ENCODE data around the gene CTNNA2.

CTNNA2 gene

DNA sequence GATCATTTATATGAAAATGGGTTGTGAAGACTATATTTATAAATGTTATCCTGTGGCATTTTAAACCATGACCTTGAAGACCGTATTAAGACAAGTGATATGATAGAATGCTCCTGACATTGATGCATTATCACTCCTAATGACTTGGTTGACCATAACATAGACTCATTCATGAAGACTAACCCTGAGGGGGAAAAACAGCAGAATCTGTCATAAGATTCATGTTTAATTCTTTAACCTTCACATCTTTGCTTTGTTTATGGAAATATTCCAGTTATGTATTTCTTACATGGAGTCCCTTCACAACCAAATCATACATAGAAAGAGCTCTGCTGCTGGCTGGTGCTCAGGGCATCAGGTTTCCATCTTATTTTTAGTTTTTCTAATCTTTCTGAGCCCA is 78.4 kb downstream of the CTNNA2 start:
- Histone ChIP-seq H3K79me1 (replicated peaks; ENCODE audit: low read length, poor library complexity, severe bottlenecking) (no peaks in the 10 kb centered on the region), H3K27ac (ENCODE audit: low read length, poor library complexity, severe bottlenecking) (no peak overlapping the region), H3K4me3 (ENCODE audit: insufficient read depth in 1 of 2, low read depth in 1 of 2, low read length in 2 of 2) (no peak overlapping the region), H2AFZ (ENCODE audit: low read depth, low read length) (no peak overlapping the region), H2BK12ac (ENCODE audit: low read length in 2 of 2) (no peak overlapping the region), H3K14ac (ENCODE audit: low read length in 2 of 2) (no peak overlapping the region), H3K18ac (ENCODE audit: low read depth in 1 of 2, low read length in 2 of 2) (no peak overlapping the region), H3K9me3 (ENCODE audit: control insufficient read depth, low read length) (peaks cover 7% of the 10 kb centered on the region), H3K36me3 (ENCODE audit: control insufficient read depth in 1 of 2, insufficient read depth in 2 of 2, low read depth in 1 of 2, low read length in 2 of 2) (no peaks in the 10 kb centered on the region), H3K4ac (ENCODE audit: low read depth in 1 of 2, low read length in 2 of 2) (no peak overlapping the region), H3K9ac (ENCODE audit: low read length) (no peak overlapping the region), H3K4me1 (ENCODE audit: control insufficient read depth, insufficient read depth, low read depth, low read length) (no peaks in the 10 kb centered on the region), H2BK120ac (ENCODE audit: low read depth, low read length) (no peak overlapping the region), H2AK5ac (ENCODE audit: low read length, severe bottlenecking) (no peak overlapping the region), H3K27me3 (ENCODE audit: control insufficient read depth in 1 of 2, insufficient read depth in 1 of 2, low read length in 2 of 2) (no peaks in the 10 kb centered on the region), H2BK15ac (ENCODE audit: low read depth, poor library complexity, severe bottlenecking) (no peak overlapping the region), H3K23ac (ENCODE audit: low read length in 2 of 2) (no peak overlapping the region), H4K91ac (ENCODE audit: low read length) (no peak overlapping the region), H4K8ac (ENCODE audit: low read length) (no peak overlapping the region), H2BK5ac (ENCODE audit: low read depth, low read length, poor library complexity, severe bottlenecking) (no peak overlapping the region), H3K4me2 (ENCODE audit: low read length, poor library complexity, severe bottlenecking) (no peak overlapping the region)
- WGBS, result no CpG with 5 or more reads among the region's 1 CpG
- no peak for DNase-seq

DNA sequence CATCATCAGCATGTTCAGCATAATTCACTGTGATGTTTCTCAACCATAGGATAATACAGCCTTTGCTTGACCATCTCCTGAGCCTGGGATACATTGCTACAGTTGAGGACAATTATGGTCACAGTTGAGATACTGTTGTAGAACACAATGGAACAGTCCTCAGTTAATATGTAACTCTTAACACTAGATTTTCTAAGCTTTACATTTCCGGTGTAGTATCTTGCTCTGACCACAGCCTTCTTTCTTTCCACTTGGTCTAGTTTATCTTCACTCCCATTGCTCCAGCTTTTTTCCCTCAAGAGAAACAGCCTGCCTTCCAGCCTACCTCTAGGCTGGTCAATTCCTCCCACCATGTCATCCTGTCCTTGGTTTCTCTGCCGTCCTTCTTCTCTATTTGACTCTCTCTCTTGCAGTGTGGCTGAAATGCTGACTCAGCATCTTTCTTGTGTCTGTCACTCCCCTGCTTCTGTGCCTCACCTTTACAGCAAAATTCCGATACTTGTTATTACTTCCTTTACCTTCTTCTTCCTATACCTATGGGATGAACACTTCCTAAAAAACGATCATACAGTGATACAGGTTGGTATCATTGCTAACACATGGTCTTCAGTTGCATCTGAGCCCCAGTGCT is 80.5 kb downstream of the CTNNA2 start:
- H3K4ac ChIP-seq (ENCODE audit: low read depth in 1 of 2, low read length in 2 of 2), result no peak overlapping the region
- H3K79me1 ChIP-seq (replicated peaks; ENCODE audit: low read length, poor library complexity, severe bottlenecking), result no peaks in the 10 kb centered on the region
- H3K4me3 ChIP-seq (ENCODE audit: insufficient read depth in 1 of 2, low read depth in 1 of 2, low read length in 2 of 2), result no peak overlapping the region
- H2BK12ac ChIP-seq (ENCODE audit: low read length in 2 of 2), result no peak overlapping the region
- no peak overlapping the region for H2AK5ac ChIP-seq (ENCODE audit: low read length, severe bottlenecking)
- no peak overlapping the region for H4K91ac ChIP-seq (ENCODE audit: low read length)
- no peak for DNase-seq
- H3K4me1 ChIP-seq (ENCODE audit: control insufficient read depth, insufficient read depth, low read depth, low read length), result no peaks in the 10 kb centered on the region
- H2BK120ac ChIP-seq (ENCODE audit: low read depth, low read length), result no peak overlapping the region
- no peak overlapping the region for H2AFZ ChIP-seq (ENCODE audit: low read depth, low read length)
- no peak overlapping the region for H2BK5ac ChIP-seq (ENCODE audit: low read depth, low read length, poor library complexity, severe bottlenecking)
- H3K9ac ChIP-seq (ENCODE audit: low read length), result no peak overlapping the region
- H3K27ac ChIP-seq (ENCODE audit: low read length, poor library complexity, severe bottlenecking), result no peak overlapping the region
- no peak overlapping the region for H4K8ac ChIP-seq (ENCODE audit: low read length)
- H3K27me3 ChIP-seq (ENCODE audit: control insufficient read depth in 1 of 2, insufficient read depth in 1 of 2, low read length in 2 of 2), result no peaks in the 10 kb centered on the region
- no peak overlapping the region for H2BK15ac ChIP-seq (ENCODE audit: low read depth, poor library complexity, severe bottlenecking)
- H3K23ac ChIP-seq (ENCODE audit: low read length in 2 of 2), result no peak overlapping the region
- no peak overlapping the region for H3K4me2 ChIP-seq (ENCODE audit: low read length, poor library complexity, severe bottlenecking)
- no peaks in the 10 kb centered on the region for H3K36me3 ChIP-seq (ENCODE audit: control insufficient read depth in 1 of 2, insufficient read depth in 2 of 2, low read depth in 1 of 2, low read length in 2 of 2)
- no peak overlapping the region for H3K14ac ChIP-seq (ENCODE audit: low read length in 2 of 2)
- H3K9me3 ChIP-seq (ENCODE audit: control insufficient read depth, low read length), result peaks cover 7% of the 10 kb centered on the region
- 76% methylated on average over 4 of the region's 4 CpGs for WGBS
- H3K18ac ChIP-seq (ENCODE audit: low read depth in 1 of 2, low read length in 2 of 2), result no peak overlapping the region

DNA sequence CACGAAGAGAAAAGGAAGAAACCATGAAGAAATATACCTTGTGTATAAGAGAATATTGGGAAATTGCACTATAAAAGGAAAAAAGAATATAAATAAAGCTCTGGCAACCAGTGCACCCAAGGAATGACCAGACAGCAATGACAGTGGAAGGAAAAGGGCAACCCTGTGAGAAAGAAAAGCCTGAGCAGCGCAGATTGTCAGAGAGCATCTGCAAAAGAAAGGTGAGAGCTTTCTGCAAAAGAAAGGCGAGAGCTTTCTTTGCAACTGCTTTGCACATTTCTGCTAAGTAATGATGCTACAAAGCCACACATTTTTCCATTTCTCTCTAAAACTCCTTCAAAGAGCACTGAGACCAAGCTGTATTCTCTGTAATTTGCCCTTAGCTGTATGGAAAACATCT is 83.6 kb downstream of the CTNNA2 start:
- no peak overlapping the region for H3K4me3 ChIP-seq (ENCODE audit: insufficient read depth in 1 of 2, low read depth in 1 of 2, low read length in 2 of 2)
- no peak for DNase-seq
- H4K8ac ChIP-seq (ENCODE audit: low read length), result no peak overlapping the region
- H3K4me2 ChIP-seq (ENCODE audit: low read length, poor library complexity, severe bottlenecking), result no peak overlapping the region
- no peaks in the 10 kb centered on the region for H3K36me3 ChIP-seq (ENCODE audit: control insufficient read depth in 1 of 2, insufficient read depth in 2 of 2, low read depth in 1 of 2, low read length in 2 of 2)
- no peak overlapping the region for H3K18ac ChIP-seq (ENCODE audit: low read depth in 1 of 2, low read length in 2 of 2)
- H2BK5ac ChIP-seq (ENCODE audit: low read depth, low read length, poor library complexity, severe bottlenecking), result no peak overlapping the region
- no peak overlapping the region for H2AK5ac ChIP-seq (ENCODE audit: low read length, severe bottlenecking)
- no peak overlapping the region for H3K23ac ChIP-seq (ENCODE audit: low read length in 2 of 2)
- no peak overlapping the region for H2BK15ac ChIP-seq (ENCODE audit: low read depth, poor library complexity, severe bottlenecking)
- H3K14ac ChIP-seq (ENCODE audit: low read length in 2 of 2), result no peak overlapping the region
- H3K4ac ChIP-seq (ENCODE audit: low read depth in 1 of 2, low read length in 2 of 2), result no peak overlapping the region
- 77% methylated on average over 2 of the region's 3 CpGs for WGBS
- H3K4me1 ChIP-seq (ENCODE audit: control insufficient read depth, insufficient read depth, low read depth, low read length), result no peaks in the 10 kb centered on the region
- H3K9me3 ChIP-seq (ENCODE audit: control insufficient read depth, low read length), result peaks cover 7% of the 10 kb centered on the region
- H3K79me1 ChIP-seq (replicated peaks; ENCODE audit: low read length, poor library complexity, severe bottlenecking), result no peaks in the 10 kb centered on the region
- no peaks in the 10 kb centered on the region for H3K27me3 ChIP-seq (ENCODE audit: control insufficient read depth in 1 of 2, insufficient read depth in 1 of 2, low read length in 2 of 2)
- no peak overlapping the region for H3K9ac ChIP-seq (ENCODE audit: low read length)
- no peak overlapping the region for H2BK120ac ChIP-seq (ENCODE audit: low read depth, low read length)
- no peak overlapping the region for H2BK12ac ChIP-seq (ENCODE audit: low read length in 2 of 2)
- H3K27ac ChIP-seq (ENCODE audit: low read length, poor library complexity, severe bottlenecking), result no peak overlapping the region
- H2AFZ ChIP-seq (ENCODE audit: low read depth, low read length), result no peak overlapping the region
- H4K91ac ChIP-seq (ENCODE audit: low read length), result no peak overlapping the region

DNA sequence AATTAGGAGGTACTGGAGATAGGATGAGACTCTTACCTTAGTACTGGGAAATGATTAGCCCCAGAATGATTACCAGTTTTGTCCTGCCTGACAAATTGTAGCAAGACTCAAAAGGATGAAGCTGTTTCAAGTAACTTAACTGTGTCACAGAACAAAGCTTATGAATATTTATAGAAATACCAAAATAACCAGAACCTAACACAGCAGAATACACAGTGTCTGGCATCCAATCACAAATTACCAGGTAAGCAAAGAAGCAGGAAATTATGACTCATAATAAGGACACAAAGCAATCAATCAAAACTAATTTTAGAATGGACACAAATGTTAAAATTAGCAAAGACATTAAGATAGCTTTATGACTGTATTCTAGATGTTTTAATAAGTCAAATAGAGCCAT is 91.9 kb downstream of the CTNNA2 start:
- Histone ChIP-seq H3K14ac (ENCODE audit: low read length in 2 of 2) (no peak overlapping the region), H3K36me3 (ENCODE audit: control insufficient read depth in 1 of 2, insufficient read depth in 2 of 2, low read depth in 1 of 2, low read length in 2 of 2) (no peaks in the 10 kb centered on the region), H3K27me3 (ENCODE audit: control insufficient read depth in 1 of 2, insufficient read depth in 1 of 2, low read length in 2 of 2) (no peaks in the 10 kb centered on the region), H2AK5ac (ENCODE audit: low read length, severe bottlenecking) (no peak overlapping the region), H2BK15ac (ENCODE audit: low read depth, poor library complexity, severe bottlenecking) (no peak overlapping the region), H3K79me1 (replicated peaks; ENCODE audit: low read length, poor library complexity, severe bottlenecking) (no peaks in the 10 kb centered on the region), H3K18ac (ENCODE audit: low read depth in 1 of 2, low read length in 2 of 2) (no peak overlapping the region), H3K4me3 (ENCODE audit: insufficient read depth in 1 of 2, low read depth in 1 of 2, low read length in 2 of 2) (no peak overlapping the region), H3K9ac (ENCODE audit: low read length) (no peak overlapping the region), H4K8ac (ENCODE audit: low read length) (no peak overlapping the region), H2BK120ac (ENCODE audit: low read depth, low read length) (no peak overlapping the region), H3K9me3 (ENCODE audit: control insufficient read depth, low read length) (no peaks in the 10 kb centered on the region), H4K91ac (ENCODE audit: low read length) (no peak overlapping the region), H3K23ac (ENCODE audit: low read length in 2 of 2) (no peak overlapping the region), H3K4me1 (ENCODE audit: control insufficient read depth, insufficient read depth, low read depth, low read length) (no peaks in the 10 kb centered on the region), H3K4me2 (ENCODE audit: low read length, poor library complexity, severe bottlenecking) (no peak overlapping the region), H3K4ac (ENCODE audit: low read depth in 1 of 2, low read length in 2 of 2) (no peak overlapping the region), H2BK5ac (ENCODE audit: low read depth, low read length, poor library complexity, severe bottlenecking) (no peak overlapping the region), H3K27ac (ENCODE audit: low read length, poor library complexity, severe bottlenecking) (no peak overlapping the region), H2AFZ (ENCODE audit: low read depth, low read length) (no peak overlapping the region), H2BK12ac (ENCODE audit: low read length in 2 of 2) (no peak overlapping the region)
- DNase-seq, result no peak
